Heart right ventricle (tissue), 16 donors: ENCODE measurements around the gene KCTD10. TPM values are rescaled to one million over a fixed set of nuclear protein-coding genes. Genes with fewer than 3 reads are reported as not detected.

Source experiments
- ATAC-seq, 8 donors: fragments of 200-7000 bp; cut with Tn5 transposase; one replicate each; pipeline ENCODE4 v1.9.1; 2020; ENCODE audit warnings: mild to moderate bottlenecking in 8 of 8, moderate library complexity in 8 of 8, moderate number of reproducible peaks in 1 of 8
- DNase-seq, 2 donors: peaks; one replicate each; pipeline ENCODE4 v3.0.0-alpha.2; 2020
- H3K27ac ChIP-seq, 10 donors: fragments of 200-600 bp; sonication (generic) in 2 of 10; one replicate each; pipeline versions ENCODE4 v1.5.0 to v1.8.0; 2020 to 2022; ENCODE audit warnings: mild to moderate bottlenecking in 3 of 10
- H3K27me3 ChIP-seq, 7 donors: fragments of 200-600 bp; one replicate each; pipeline ENCODE4 v1.8.0; 2021 to 2022; ENCODE audit warnings: mild to moderate bottlenecking in 2 of 7
- H3K36me3 ChIP-seq, 9 donors: fragments of 200-600 bp; sonication (generic) in 1 of 9; one replicate each; pipeline versions ENCODE4 v1.5.0 to v1.8.0; 2020 to 2022; ENCODE audit warnings: mild to moderate bottlenecking in 2 of 9
- H3K4me1 ChIP-seq, 9 donors: fragments of 200-600 bp; sonication (generic) in 1 of 9; one replicate each; pipeline versions ENCODE4 v1.5.0 to v1.8.0; 2020 to 2022; ENCODE audit warnings: mild to moderate bottlenecking in 4 of 9
- H3K4me3 ChIP-seq, 10 donors: fragments of 200-600 bp; sonication (generic) in 2 of 10; one replicate each; pipeline versions ENCODE4 v1.5.0 to v1.8.0; 2020 to 2022; ENCODE audit warnings: mild to moderate bottlenecking in 7 of 10, moderate library complexity in 2 of 10
- H3K9me3 ChIP-seq, 11 donors: fragments of 200-600 bp in 10 of 11; sonication (generic) in 2 of 11; one replicate each; pipeline versions ENCODE4 v1.5.0 to v1.8.0; 2013 to 2022; ENCODE audit warnings: mild to moderate bottlenecking in 2 of 11, control low read depth in 1 of 11, moderate library complexity in 1 of 11
- CTCF ChIP-seq, 9 donors: fragments of 200-600 bp; sonication (generic) in 2 of 9; IDR thresholded peaks; one replicate each; pipeline versions ENCODE4 v1.5.0 to v1.8.0; 2021 to 2022; ENCODE audit warnings: antibody characterized with exemption in 9 of 9, mild to moderate bottlenecking in 5 of 9, moderate library complexity in 1 of 9
- WGBS, 2 donors: extraction: QIAGEN DNeasy Blood & Tissue Kit; methylation state at CpG; one replicate each; pipeline ENCODE4 v1.1.7; 2013; ENCODE audit warnings: inconsistent platforms in 1 of 2; 5-methylcytosine and 5-hydroxymethylcytosine counted together
- intact Hi-C, 10 donors: fragments of 100-400 bp; cut with DNase I; formaldehyde crosslinking; loops; one replicate each; pipeline versions ENCODE4 v1.11.1 to v1.14.2; 2022
- polyA plus RNA-seq, 2 donors: library from polyadenylated mRNA; stranded (reverse); fragments of 200-250 nt; gene quantifications; one replicate each; pipeline ENCODE4 v1.2.3, GENCODE V29; 2013
- total RNA-seq, 10 donors: library from RNA; stranded (reverse); fragmentation: NEBNext Ultra II Directional in 3 of 10; extraction: Animal tissue kit (Norgen Biotek cat#: 25700) in 3 of 10; gene quantifications; one replicate each; pipeline versions ENCODE4 v1.2.1 to v1.2.4, GENCODE V29; 2021 to 2023
- donor health status: Arrhythmogenic right ventricular cardiomyopathy.
- donor health status: ischemic (EF 13 %, LVEDD 7.1; RV severe dilation, severe dysfunction).
- donor health status: healthy with polysubstance abuse.
- donor health status: DM: no; HTN: yes; CAD: no.
- donor health status: DM: no; HTN: no; CAD: no.
- donor health status: ischemic (EF 25% LVEDD 6.9; RV normal size, moderate dysfunction).
- donor health status: ischemic (EF 25% LVEDD 5.7; RV mildly dilated, moderate dysfunction).
- donor health status: healthy.
- donor health status: DM: yes; HTN: yes; CAD: no.
- donor health status: Ischemic cardiomyopathy.
- donor health status: ischemic (EF 35%, LVEDD 5.7; RV mildly dilated, moderate dysfunction).
- donor health status: nonischemic (EF 11% LVEDD 7.7; RV severe dilation, severe dysfunction).
- donor health status: DM: yes; HTN: yes; CAD: no.
- donor health status: PGD.
- donor health status: ischemic (EF 29% LVEDD 5.4; RV normal size, mild dysfunction).
- donor health status: nonischemic (EF 23%, LVEDD 6.1; RV moderate dilation, normal function).

KCTD10 gene
- total and polyA plus RNA-seq, 12 donors, result 13.6 to 64.9 (median 31.9) TPM

- Histone ChIP-seq H3K36me3 (peaks cover 0 to 66% (median 36%) of the 10 kb centered on the region in 9 donors), H3K4me1 (peaks cover 17 to 70% (median 65%) of the 10 kb centered on the region in 9 donors), H3K4me3 (no peak overlapping the region), H3K9me3 (no peaks in the 10 kb centered on the region), H3K27me3 (no peaks in the 10 kb centered on the region), H3K27ac (peak overlapping the region in 9 of 10 donors; percentile 10 to 99 (median 97))
- DNase-seq (no peak), ATAC-seq (no peak)
- 65 to 67% methylated on average over 6 of the region's 6 CpGs for WGBS, 2 donors
- intact Hi-C loops, result no loop called here
- no peak for TF ChIP-seq CTCF (IDR thresholded peaks at IDR 0.05)
These were observed 18.3 kb downstream of the KCTD10 start for GRCh38 chr12:109458771-109459208.

GRCh38 chr12:109458086-109458485 is 19.0 kb downstream of the KCTD10 start:
- no peak for ATAC-seq
- WGBS, 2 donors, result 59 to 71% methylated on average over 4 of the region's 4 CpGs
- H3K4me3 ChIP-seq, result no peak overlapping the region
- no peaks in the 10 kb centered on the region for H3K9me3 ChIP-seq
- intact Hi-C loops, result no loop called here
- no peak for TF ChIP-seq CTCF (IDR thresholded peaks at IDR 0.05)
- no peak for DNase-seq
- H3K36me3 ChIP-seq, result peaks cover 0 to 73% (median 42%) of the 10 kb centered on the region in 9 donors
- peak overlapping the region in 8 of 10 donors; percentile 24 to 99 (median 97) for H3K27ac ChIP-seq
- peaks cover 12 to 63% (median 58%) of the 10 kb centered on the region in 9 donors for H3K4me1 ChIP-seq
- no peaks in the 10 kb centered on the region for H3K27me3 ChIP-seq

GRCh38 chr12:109455706-109456105 is 21.4 kb downstream of the KCTD10 start:
- H3K4me1 ChIP-seq, result peaks cover 1 to 48% (median 37%) of the 10 kb centered on the region in 9 donors
- intact Hi-C loops, result no loop called here
- no peak overlapping the region for H3K27ac ChIP-seq
- WGBS, 2 donors, result 93 to 95% methylated on average over 1 of the region's 1 CpG
- DNase-seq (no peak), ATAC-seq (no peak)
- H3K9me3 ChIP-seq, result no peaks in the 10 kb centered on the region
- no peak overlapping the region for H3K4me3 ChIP-seq
- no peak for TF ChIP-seq CTCF (IDR thresholded peaks at IDR 0.05)
- no peaks in the 10 kb centered on the region for H3K27me3 ChIP-seq
- peaks cover 0 to 97% (median 59%) of the 10 kb centered on the region in 9 donors for H3K36me3 ChIP-seq

- WGBS, 2 donors, result 90 to 91% methylated on average over 2 of the region's 2 CpGs
- intact Hi-C loops, result no loop called here
- no peak overlapping the region for H3K4me3 ChIP-seq
- peaks cover 0 to 100% (median 75%) of the 10 kb centered on the region in 9 donors for H3K36me3 ChIP-seq
- ATAC-seq (no peak), DNase-seq (no peak)
- H3K9me3 ChIP-seq, result no peaks in the 10 kb centered on the region
- H3K4me1 ChIP-seq, result peaks cover 0 to 16% (median 5%) of the 10 kb centered on the region in 9 donors
- no peak for TF ChIP-seq CTCF (IDR thresholded peaks at IDR 0.05)
- H3K27me3 ChIP-seq, result no peaks in the 10 kb centered on the region
- peak overlapping the region in 1 of 10 donors; percentile 11 for H3K27ac ChIP-seq
These were observed 24.6 kb downstream of the KCTD10 start for GRCh38 chr12:109452489-109452888.
